CD4-positive, alpha-beta memory T cell (primary cell): ENCODE measurements around the gene KCNAB2. TPM values are rescaled to one million over a fixed set of nuclear protein-coding genes. Genes with fewer than 3 reads are reported as not detected.

ENCODE experiments used
- CTCF ChIA-PET: fragments of 350-600 bp; sonication (Branson Sonifier 250); formaldehyde crosslinking; loops from one replicate; lab custom pipeline; 2021; ENCODE audit warnings: inconsistent platforms; ENCODE audit not compliant: partially characterized antibody; lab: Charles Lee
- POLR2A ChIA-PET: fragments of 350-600 bp; sonication (Branson Sonifier 250); formaldehyde crosslinking; loops from one replicate; lab custom pipeline; 2021; ENCODE audit not compliant: partially characterized antibody; lab: Charles Lee
- DNase-seq, 5 donors: peaks; one replicate each; pipeline versions ENCODE4 v3.0.0 to v3.0.0-alpha.2; 2020 to 2022; ENCODE audit warnings: mixed read lengths in 1 of 5
- H3K27ac ChIP-seq: one replicate; pipeline ENCODE4 v1.7.0; 2013; ENCODE audit warnings: low read depth, low read length
- H3K27me3 ChIP-seq: 2 replicates; pipeline ENCODE4 v1.7.0; 2013; ENCODE audit warnings: mild to moderate bottlenecking, low read length, moderate library complexity; ENCODE audit not compliant: insufficient read depth
- H3K36me3 ChIP-seq: 2 replicates; pipeline ENCODE4 v1.7.0; 2013; ENCODE audit warnings: mild to moderate bottlenecking, low read length, moderate library complexity; ENCODE audit not compliant: insufficient read depth
- H3K4me1 ChIP-seq: 2 replicates; pipeline ENCODE4 v1.7.0; 2013; ENCODE audit warnings: mild to moderate bottlenecking, low read length, moderate library complexity; ENCODE audit not compliant: insufficient read depth
- H3K4me3 ChIP-seq, 2 donors: one replicate each; pipeline ENCODE4 v1.7.0; 2013; ENCODE audit warnings: low read length in 2 of 2, mild to moderate bottlenecking in 1 of 2
- H3K9me3 ChIP-seq, 2 donors: one replicate each; pipeline ENCODE4 v1.7.0; 2013; ENCODE audit warnings: low read length in 2 of 2, control low read depth in 1 of 2; ENCODE audit not compliant: control insufficient read depth in 1 of 2
- H3K27ac Mint-ChIP-seq, 7 donors: one replicate each; pipeline ENCODE4 v1.8.0; 2020 to 2021; ENCODE audit warnings: mixed read lengths in 7 of 7, mild to moderate bottlenecking in 6 of 7, inconsistent platforms in 3 of 7, moderate library complexity in 3 of 7
- H3K27me3 Mint-ChIP-seq, 2 donors: one replicate each; pipeline ENCODE4 v1.8.0; 2020 to 2021; ENCODE audit warnings: mixed read lengths in 2 of 2
- H3K36me3 Mint-ChIP-seq, 2 donors: one replicate each; pipeline ENCODE4 v1.8.0; 2020 to 2021; ENCODE audit warnings: mixed read lengths in 2 of 2, inconsistent platforms in 1 of 2, mild to moderate bottlenecking in 1 of 2
- H3K4me1 Mint-ChIP-seq, 4 donors: one replicate each; pipeline ENCODE4 v1.8.0; 2020 to 2021; ENCODE audit warnings: mixed read lengths in 4 of 4, mild to moderate bottlenecking in 1 of 4
- H3K4me3 Mint-ChIP-seq, 8 donors: one replicate each; pipeline ENCODE4 v1.8.0; 2020 to 2021; ENCODE audit warnings: mixed read lengths in 8 of 8, mild to moderate bottlenecking in 7 of 8, moderate library complexity in 6 of 8, inconsistent platforms in 3 of 8
- H3K9me3 Mint-ChIP-seq, 8 donors: one replicate each; pipeline ENCODE4 v1.8.0; 2020 to 2021; ENCODE audit warnings: mixed read lengths in 8 of 8, mild to moderate bottlenecking in 5 of 8, inconsistent platforms in 3 of 8, moderate library complexity in 1 of 8
- intact Hi-C: fragments of 100-400 bp; cut with micrococcal nuclease; formaldehyde crosslinking; loops from one replicate; pipeline ENCODE4 v1.15.1; 2023
- polyA plus RNA-seq, 2 donors: library from polyadenylated mRNA; unstranded; fragments of 300-500 nt; fragmentation: Illumina TruSeq; gene quantifications; one replicate each; pipeline ENCODE4 v1.2.3, GENCODE V29; 2021
- total RNA-seq, 2 experiments: library from RNA; stranded (reverse); gene quantifications; one replicate each; pipeline ENCODE4 v1.2.3, GENCODE V29; 2021

KCNAB2 gene
- total and polyA plus RNA-seq, 4 experiments from 2014 or later, result 20.9 to 197 (median 121) TPM

DNA sequence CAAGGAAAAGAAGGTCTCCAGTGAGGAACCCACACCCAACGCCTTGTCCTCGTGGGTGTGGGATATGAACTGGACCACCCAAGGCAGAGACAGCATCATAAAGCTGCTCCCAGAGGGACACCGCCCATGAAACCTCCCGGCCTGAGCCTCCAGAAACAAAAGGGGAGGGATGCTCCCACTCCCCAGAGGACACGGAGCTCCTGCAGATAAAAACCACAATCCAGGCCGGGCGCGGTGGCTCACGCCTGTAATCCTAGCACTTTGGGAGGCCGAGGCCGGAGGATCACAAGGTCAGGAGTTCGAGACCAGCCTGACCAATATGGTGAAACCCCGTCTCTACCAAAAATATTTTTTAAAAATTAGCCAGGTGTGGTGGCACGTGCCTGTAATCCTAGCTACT is 68.1 kb downstream of the KCNAB2 start:
- Histone ChIP-seq H3K4me1 (no peaks in the 10 kb centered on the region), H3K4me3 (no peak overlapping the region), H3K27ac (no peak overlapping the region), H3K9me3 (no peaks in the 10 kb centered on the region), H3K27me3 (no peaks in the 10 kb centered on the region), H3K36me3 (no peaks in the 10 kb centered on the region)
- no peak for DNase-seq
- POLR2A ChIA-PET, result no interaction called here
- Mint-ChIP-seq H3K27ac (no peak overlapping the region), H3K4me1 (peaks cover 0 to 7% (median 4%) of the 10 kb centered on the region in 4 donors), H3K27me3 (peaks cover 3 to 4% of the 10 kb centered on the region in 2 donors), H3K36me3 (no peaks in the 10 kb centered on the region), H3K9me3 (peaks cover 0 to 13% (median 7%) of the 10 kb centered on the region in 8 donors), H3K4me3 (no peak overlapping the region)
- CTCF ChIA-PET, result no interaction called here
- intact Hi-C loops, result no loop called here

DNA sequence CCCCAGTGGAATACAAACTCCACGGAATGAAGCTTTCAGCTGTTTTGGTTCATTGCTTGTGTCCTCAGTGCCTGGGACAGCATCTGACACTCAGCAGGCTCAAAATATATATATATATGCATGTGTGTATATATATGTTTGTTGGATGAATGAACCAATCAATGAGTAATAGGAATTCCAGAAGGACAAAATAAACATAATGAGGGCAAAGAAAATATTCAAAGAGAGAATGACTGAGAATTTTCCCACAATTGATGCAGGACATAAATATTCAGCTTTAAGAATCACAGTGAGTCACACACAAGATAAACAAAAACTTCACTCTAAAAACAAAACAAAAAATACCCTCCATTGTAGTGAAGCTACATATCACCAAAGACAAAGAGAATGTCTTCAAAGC is 70.4 kb downstream of the KCNAB2 start:
- peaks cover 0 to 13% (median 7%) of the 10 kb centered on the region in 8 donors for H3K9me3 Mint-ChIP-seq
- no peaks in the 10 kb centered on the region for H3K9me3 ChIP-seq
- peaks cover 3% of the 10 kb centered on the region in 2 donors for H3K27me3 Mint-ChIP-seq
- H3K27ac ChIP-seq, result no peak overlapping the region
- H3K36me3 ChIP-seq, result no peaks in the 10 kb centered on the region
- no peaks in the 10 kb centered on the region for H3K4me1 ChIP-seq
- peak overlapping the region in 1 of 7 donors; percentile 23 for H3K27ac Mint-ChIP-seq
- no peaks in the 10 kb centered on the region for H3K27me3 ChIP-seq
- peaks cover 0 to 7% (median 4%) of the 10 kb centered on the region in 4 donors for H3K4me1 Mint-ChIP-seq
- ChIA-PET POLR2A (no interaction called here), CTCF (no interaction called here)
- H3K4me3 ChIP-seq, result no peak overlapping the region
- intact Hi-C loops, result no loop called here
- H3K36me3 Mint-ChIP-seq, result no peaks in the 10 kb centered on the region
- DNase-seq, result no peak
- peak overlapping the region in 1 of 8 donors; percentile 17 for H3K4me3 Mint-ChIP-seq

DNA sequence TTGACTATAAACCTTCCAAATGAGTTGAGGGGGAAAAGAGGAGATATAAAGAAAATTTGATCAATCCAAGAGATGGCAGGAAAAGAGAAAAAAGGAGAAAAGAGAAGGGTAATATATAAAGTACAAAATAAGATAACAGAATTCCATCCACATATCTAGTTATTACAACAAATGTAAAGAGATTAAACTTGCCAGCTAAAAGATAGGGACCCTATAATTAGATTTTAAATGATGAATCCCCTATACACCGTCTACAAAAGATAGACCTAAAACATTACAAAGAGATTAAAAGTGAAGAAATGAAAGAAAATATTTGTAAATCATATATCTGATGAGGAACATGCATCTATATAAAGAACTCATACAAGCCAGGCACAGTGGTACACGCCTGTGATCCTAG is 71.4 kb downstream of the KCNAB2 start:
- CTCF ChIA-PET, result no interaction called here
- intact Hi-C loops, result no loop called here

DNA sequence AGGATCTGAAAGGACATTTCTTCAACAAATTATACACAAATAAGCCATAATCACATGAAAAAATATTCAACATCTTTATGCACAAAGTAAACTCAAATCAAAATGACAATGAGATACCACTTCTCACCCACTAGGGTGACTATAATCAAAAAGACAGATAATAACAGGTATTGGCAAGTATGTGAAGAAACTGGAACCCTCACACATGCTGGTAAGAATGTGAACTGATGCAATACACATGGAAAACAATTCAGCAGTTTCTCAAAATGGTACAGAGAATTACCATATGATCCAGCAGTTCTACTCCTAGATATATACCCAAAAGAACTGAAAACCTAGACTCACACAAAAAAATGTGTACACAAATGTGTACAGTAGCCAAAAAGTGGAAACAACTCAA is 71.9 kb downstream of the KCNAB2 start:
- ChIA-PET POLR2A (no interaction called here), CTCF (no interaction called here)
- peaks cover 0 to 7% (median 3%) of the 10 kb centered on the region in 4 donors for H3K4me1 Mint-ChIP-seq
- H3K36me3 Mint-ChIP-seq, result no peaks in the 10 kb centered on the region
- DNase-seq, result no peak
- H3K36me3 ChIP-seq, result no peaks in the 10 kb centered on the region
- no peak overlapping the region for H3K4me3 Mint-ChIP-seq
- H3K9me3 ChIP-seq, result no peaks in the 10 kb centered on the region
- no peak overlapping the region for H3K27ac ChIP-seq
- peaks cover 0 to 1% of the 10 kb centered on the region in 2 donors for H3K27me3 Mint-ChIP-seq
- no peak overlapping the region for H3K4me3 ChIP-seq
- intact Hi-C loops, result no loop called here
- peaks cover 0 to 13% (median 7%) of the 10 kb centered on the region in 8 donors for H3K9me3 Mint-ChIP-seq
- no peak overlapping the region for H3K27ac Mint-ChIP-seq
- no peaks in the 10 kb centered on the region for H3K27me3 ChIP-seq
- no peaks in the 10 kb centered on the region for H3K4me1 ChIP-seq

More for the DNA sequence above, 71.4 kb downstream of the KCNAB2 start:
- no peak overlapping the region for H3K4me3 ChIP-seq
- H3K4me1 ChIP-seq, result no peaks in the 10 kb centered on the region
- no peaks in the 10 kb centered on the region for H3K36me3 Mint-ChIP-seq
- H3K27me3 ChIP-seq, result no peaks in the 10 kb centered on the region
- H3K27me3 Mint-ChIP-seq, result peaks cover 1 to 3% of the 10 kb centered on the region in 2 donors
- DNase-seq, result no peak
- H3K4me1 Mint-ChIP-seq, result peaks cover 0 to 7% (median 4%) of the 10 kb centered on the region in 4 donors
- H3K4me3 Mint-ChIP-seq, result peak overlapping the region in 1 of 8 donors; percentile 14
- POLR2A ChIA-PET, result no interaction called here
- no peaks in the 10 kb centered on the region for H3K9me3 ChIP-seq
- H3K27ac ChIP-seq, result no peak overlapping the region
- peaks cover 0 to 13% (median 7%) of the 10 kb centered on the region in 8 donors for H3K9me3 Mint-ChIP-seq
- peak overlapping the region in 1 of 7 donors; percentile 18 for H3K27ac Mint-ChIP-seq
- no peaks in the 10 kb centered on the region for H3K36me3 ChIP-seq

DNA sequence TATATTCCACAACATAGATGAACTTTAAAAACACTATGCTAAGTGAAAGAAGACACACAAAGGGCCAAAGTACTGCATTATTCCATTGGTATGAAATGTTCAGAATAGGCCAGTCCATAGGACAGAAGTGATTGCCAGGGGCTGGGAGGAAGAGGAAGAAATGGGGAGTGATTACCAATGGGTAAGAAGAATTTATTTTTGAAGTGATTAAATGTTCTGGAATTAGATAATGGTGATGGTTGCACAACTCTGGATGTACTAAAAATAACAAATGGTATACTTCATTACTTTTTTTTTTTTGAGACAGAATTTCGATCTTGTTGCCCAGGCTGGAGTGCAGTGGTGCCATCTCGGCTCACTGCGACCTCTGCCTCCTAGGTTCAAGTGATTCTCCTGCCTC is 72.7 kb downstream of the KCNAB2 start:
- Histone ChIP-seq H3K27me3 (no peaks in the 10 kb centered on the region), H3K9me3 (no peaks in the 10 kb centered on the region), H3K4me1 (no peaks in the 10 kb centered on the region), H3K27ac (no peak overlapping the region), H3K36me3 (no peaks in the 10 kb centered on the region), H3K4me3 (no peak overlapping the region)
- CTCF ChIA-PET, result no interaction called here
- peaks cover 0 to 7% (median 3%) of the 10 kb centered on the region in 4 donors for H3K4me1 Mint-ChIP-seq
- H3K27ac Mint-ChIP-seq, result no peak overlapping the region
- peaks cover 0 to 13% (median 7%) of the 10 kb centered on the region in 8 donors for H3K9me3 Mint-ChIP-seq
- no peak for DNase-seq
- H3K27me3 Mint-ChIP-seq, result peaks cover 0 to 1% of the 10 kb centered on the region in 2 donors
- intact Hi-C loops, result no loop called here
- POLR2A ChIA-PET, result no interaction called here
- H3K36me3 Mint-ChIP-seq, result no peaks in the 10 kb centered on the region
- no peak overlapping the region for H3K4me3 Mint-ChIP-seq

DNA sequence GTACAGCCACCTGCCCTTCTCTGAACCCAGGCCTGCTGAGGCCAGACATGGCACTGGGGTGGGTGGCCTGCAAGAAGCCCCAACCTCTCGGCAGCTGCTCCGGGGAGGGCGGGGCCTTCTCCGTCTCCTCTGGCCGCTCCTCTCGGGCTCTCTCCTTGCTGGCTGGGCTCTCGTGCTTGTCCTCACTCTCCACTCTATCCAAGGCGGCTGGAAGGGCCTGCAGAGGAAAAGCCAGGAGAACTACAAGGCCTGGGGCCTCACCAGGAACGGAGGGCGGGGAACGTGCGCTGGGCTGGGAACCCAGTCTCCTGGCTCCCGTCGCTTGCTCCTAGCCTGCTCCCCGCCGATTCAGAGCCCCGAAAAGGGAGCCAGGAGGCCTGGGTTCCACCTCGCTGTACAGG is 75.3 kb downstream of the KCNAB2 start:
- Histone ChIP-seq H3K4me3 (no peak overlapping the region), H3K36me3 (no peaks in the 10 kb centered on the region), H3K4me1 (no peaks in the 10 kb centered on the region), H3K27ac (no peak overlapping the region), H3K9me3 (no peaks in the 10 kb centered on the region), H3K27me3 (no peaks in the 10 kb centered on the region)
- no peak overlapping the region for H3K4me3 Mint-ChIP-seq
- H3K27me3 Mint-ChIP-seq, result peaks cover 3% of the 10 kb centered on the region in 2 donors
- no peak overlapping the region for H3K27ac Mint-ChIP-seq
- DNase-seq, result no peak
- intact Hi-C loops, result no loop called here
- peaks cover 0 to 12% (median 7%) of the 10 kb centered on the region in 8 donors for H3K9me3 Mint-ChIP-seq
- no peaks in the 10 kb centered on the region for H3K36me3 Mint-ChIP-seq
- ChIA-PET CTCF (no interaction called here), POLR2A (no interaction called here)
- H3K4me1 Mint-ChIP-seq, result peaks cover 0 to 7% (median 4%) of the 10 kb centered on the region in 4 donors

DNA sequence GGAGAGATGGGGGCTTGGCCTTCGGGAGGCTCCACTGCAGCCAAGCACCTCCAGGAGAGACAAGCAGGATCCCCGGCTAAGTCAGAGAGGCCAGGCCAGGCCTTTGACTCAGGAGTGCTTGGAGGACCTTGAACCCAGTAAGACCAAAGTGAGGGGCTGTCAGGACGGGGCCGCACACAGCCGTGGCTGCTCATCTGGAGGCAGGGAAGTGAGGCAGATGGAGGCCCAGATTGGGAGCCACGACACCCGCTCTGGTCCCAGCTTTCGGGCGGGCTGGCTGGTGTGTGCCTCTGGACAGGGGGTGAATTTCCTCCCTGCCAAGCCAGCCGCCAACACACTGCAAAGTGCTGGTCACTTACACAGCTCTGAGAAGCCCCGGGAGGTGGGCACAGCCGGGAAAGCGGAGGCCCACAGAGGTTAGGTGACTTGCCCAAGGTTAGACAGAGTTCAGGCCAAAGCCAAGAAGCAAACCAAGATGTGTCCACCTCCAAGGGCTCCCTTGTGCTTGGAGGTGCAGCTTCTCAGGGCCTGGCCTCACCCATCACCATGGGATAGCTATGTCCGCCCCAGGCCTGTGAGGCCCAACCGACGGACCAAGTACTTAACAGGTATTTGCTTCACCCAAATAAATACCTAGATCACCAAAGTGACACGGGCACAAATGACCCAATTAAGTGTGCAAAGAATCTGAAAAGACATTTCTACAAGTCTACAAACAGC is 76.1 kb downstream of the KCNAB2 start:
- Mint-ChIP-seq H3K4me3 (no peak overlapping the region), H3K27me3 (peaks cover 3% of the 10 kb centered on the region in 2 donors), H3K36me3 (no peaks in the 10 kb centered on the region), H3K4me1 (peaks cover 0 to 1% (median under 1%) of the 10 kb centered on the region in 4 donors), H3K27ac (no peak overlapping the region), H3K9me3 (peaks cover 0 to 5% (median 4%) of the 10 kb centered on the region in 8 donors)
- Histone ChIP-seq H3K4me1 (no peaks in the 10 kb centered on the region), H3K27ac (no peak overlapping the region), H3K36me3 (no peaks in the 10 kb centered on the region), H3K9me3 (no peaks in the 10 kb centered on the region), H3K4me3 (no peak overlapping the region), H3K27me3 (no peaks in the 10 kb centered on the region)
- POLR2A ChIA-PET, result no interaction called here
- CTCF ChIA-PET, result no interaction called here
- no peak for DNase-seq
- intact Hi-C loops, result no loop called here
